Aortic smooth muscle cell (primary cell): ENCODE data around the gene ZCCHC2. TPM values are rescaled to one million over a fixed set of nuclear protein-coding genes. Genes with fewer than 3 reads are reported as not detected.

Experiments
- total RNA-seq: library from RNA; depleted of rRNA; stranded (reverse); fragments of >200 nt; gene quantifications from 2 replicates; pipeline ENCODE4 v1.2.3, GENCODE V29; 2014

Gene ZCCHC2
- total RNA-seq = 6.2 and 7.3 TPM in 2 replicates

GRCh38 chr18:62522504-62523254, at the start of gene ZCCHC2:
ZCCHC2 (plus strand) TSS chr18:62523025; CDS start chr18:62523425, 400 bp downstream.

Other genes starting within 250 kb of the ZCCHC2 start
- 1.5 and 2.2 TPM in 2 replicates for gene TNFRSF11A, start 197.7 kb upstream of the ZCCHC2 start, total RNA-seq
- 4.0 and 5.7 TPM in 2 replicates for gene PHLPP1, start 192.5 kb downstream of the ZCCHC2 start, total RNA-seq